GM12878 (cell line): ENCODE results near the gene OR10G3. TPM values are rescaled to one million over a fixed set of nuclear protein-coding genes. Genes with fewer than 3 reads are reported as not detected.

Experiments used
- BCL3 ChIP-seq: IDR thresholded peaks from 2 replicates; pipeline ENCODE4 v1.6.1; 2011; ENCODE audit warnings: borderline replicate concordance, low read depth, mild to moderate bottlenecking, moderate library complexity, low read length; ENCODE audit not compliant: insufficient read depth, poor library complexity, severe bottlenecking
- ETV6 ChIP-seq, 2 experiments: fragments of 450-650 bp in 1 of 2; IDR thresholded peaks in 1 of 2; conservative IDR thresholded peaks in 1 of 2; 2 replicates each; pipeline ENCODE4 v1.6.1; 2014; ENCODE audit warnings: antibody characterized with exemption in 1 of 2, borderline replicate concordance in 1 of 2, low read depth in 1 of 2, mild to moderate bottlenecking in 1 of 2, moderate library complexity in 1 of 2
- IRF4 ChIP-seq: IDR thresholded peaks from 2 replicates; pipeline ENCODE4 v1.6.1; 2011; ENCODE audit warnings: low read depth, low read length
- MLLT1 ChIP-seq: fragments of 450-650 bp; IDR thresholded peaks from 2 replicates; pipeline ENCODE4 v1.6.1; 2016; ENCODE audit warnings: mild to moderate bottlenecking
- MYB ChIP-seq: fragments of 150-350 bp; IDR thresholded peaks from 2 replicates; pipeline ENCODE4 v1.6.1; 2014; ENCODE audit warnings: mild to moderate bottlenecking, low read depth, low read length, borderline replicate concordance
- NFIC ChIP-seq: IDR thresholded peaks from 2 replicates; pipeline ENCODE4 v1.6.1; 2012; ENCODE audit warnings: low read depth, mild to moderate bottlenecking, inconsistent platforms, low read length, moderate library complexity
- PAX5 ChIP-seq: IDR thresholded peaks from 2 replicates; pipeline ENCODE4 v1.6.1; 2011; ENCODE audit warnings: low read depth, low read length, borderline replicate concordance
- REST ChIP-seq: IDR thresholded peaks from 2 replicates; pipeline ENCODE4 v1.6.1; 2012; ENCODE audit warnings: mild to moderate bottlenecking, low read depth, low read length
- SP1 ChIP-seq: IDR thresholded peaks from one replicate; pipeline ENCODE4 v1.6.1; 2011; ENCODE audit warnings: low read depth, low read length
- STAT1 ChIP-seq: fragments of 450-650 bp; conservative IDR thresholded peaks from 2 replicates; pipeline ENCODE4 v1.6.1; 2014; ENCODE audit warnings: antibody characterized with exemption, mild to moderate bottlenecking
- TAF1 ChIP-seq: IDR thresholded peaks from 2 replicates; pipeline ENCODE4 v1.6.1; 2011; ENCODE audit warnings: mild to moderate bottlenecking, low read depth, low read length, borderline replicate concordance
- ZBED1 ChIP-seq: IDR thresholded peaks from 2 replicates; pipeline ENCODE4 v1.6.1; 2016; ENCODE audit warnings: borderline replicate concordance
- ZBTB11 ChIP-seq: fragments of 450-650 bp; formaldehyde crosslinking; IDR thresholded peaks from 2 replicates; pipeline ENCODE4 v1.5.0; 2022; ENCODE audit warnings: mild to moderate bottlenecking, missing genetic modification characterization
- ZBTB40 ChIP-seq: fragments of 450-650 bp; IDR thresholded peaks from 2 replicates; pipeline ENCODE4 v1.6.1; 2016; ENCODE audit warnings: mild to moderate bottlenecking, moderate library complexity, borderline replicate concordance
- polyA plus RNA-seq, 11 experiments: library from polyadenylated mRNA; depleted of rRNA in 4 of 11; unstranded in 6 of 11; stranded (reverse) in 5 of 11; fragments of >200 nt; fragmentation: Nextera tagmentation in 4 of 11; fragmentation: Illumina TruSeq in 1 of 11; extraction: Ambion mirVana in 4 of 11; extraction: Trizol in 1 of 11; gene quantifications; 1 replicate in 1 of 11; 2 replicates in 10 of 11; pipeline versions ENCODE4 v1.2.1 to v1.2.3, GENCODE V29; 2011 to 2016; ENCODE audit warnings: inconsistent platforms in 2 of 11, missing spikeins in 2 of 11, low read depth in 1 of 11
- total RNA-seq, 4 experiments: library from RNA; depleted of rRNA in 3 of 4; stranded (reverse); fragments of >200 nt in 3 of 4; fragmentation: Illumina TruSeq in 1 of 4; extraction: Trizol in 1 of 4; gene quantifications; 2 replicates each; pipeline versions ENCODE4 v1.2.1 to v1.2.3, GENCODE V29; 2013 to 2021

The OR10G3 gene
- total and polyA plus RNA-seq, 10 of the 15 experiments (the other 5 are each of a cell fraction or from before 2014, with no cell fraction given), result not detected

GRCh38 chr14:21557084-21557901 lies 22.6 kb downstream of the OR10G3 start (continued):
- TF ChIP-seq REST (no peak), MYB (no peak), ZBED1 (no peak), PAX5 (no peak), STAT1 (no peak), SP1 (no peak), TAF1 (no peak), MLLT1 (peak; percentile 99), ETV6 (conservative IDR thresholded peaks at IDR 0.05 in 1 of 2, IDR thresholded peaks at IDR 0.05 in 1 of 2; ENCODE audit: borderline replicate concordance in 1 of 2, low read depth in 1 of 2) (no peak), ZBTB11 (CRISPR knock-in tag) (no peak), IRF4 (no peak), NFIC (no peak), ZBTB40 (no peak), BCL3 (no peak)
